Choroid plexus epithelial cell (primary cell): ENCODE results near the gene SPATA25.
"Not testable (repeated sequence)": the region's sequence is repeated elsewhere in the genome, so short reads cannot be mapped to it uniquely, and the experiment has no call there.

ENCODE experiments used
- DNase-seq: peaks from one replicate; pipeline ENCODE4 v3.0.0-alpha.2; 2010; ENCODE audit warnings: low read depth
- H3K4me3 ChIP-seq: 2 replicates; pipeline ENCODE4 v1.5.1; 2011; ENCODE audit warnings: low read depth, mild to moderate bottlenecking, control low read depth, low read length, moderate library complexity
- TF ChIP-seq, protein P1 (sequence below): conservative IDR thresholded peaks from 2 replicates; pipeline ENCODE4 v1.5.1; 2011; ENCODE audit warnings: low read depth, mild to moderate bottlenecking, control low read depth, inconsistent platforms, low read length, moderate library complexity

The SPATA25 gene, protein sequence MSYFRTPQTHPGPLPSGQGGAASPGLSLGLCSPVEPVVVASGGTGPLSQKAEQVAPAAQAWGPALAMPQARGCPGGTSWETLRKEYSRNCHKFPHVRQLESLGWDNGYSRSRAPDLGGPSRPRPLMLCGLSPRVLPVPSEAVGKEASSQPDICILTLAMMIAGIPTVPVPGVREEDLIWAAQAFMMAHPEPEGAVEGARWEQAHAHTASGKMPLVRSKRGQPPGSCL

GRCh38 chr20:45887346-45887715 lies at the start of gene SPATA25:
Gene SPATA25 (minus strand): TSS chr20:45887622. CDS start chr20:45887590, 32 bp downstream.
- DNase-seq = no peak
- TF ChIP-seq, protein P1, sequence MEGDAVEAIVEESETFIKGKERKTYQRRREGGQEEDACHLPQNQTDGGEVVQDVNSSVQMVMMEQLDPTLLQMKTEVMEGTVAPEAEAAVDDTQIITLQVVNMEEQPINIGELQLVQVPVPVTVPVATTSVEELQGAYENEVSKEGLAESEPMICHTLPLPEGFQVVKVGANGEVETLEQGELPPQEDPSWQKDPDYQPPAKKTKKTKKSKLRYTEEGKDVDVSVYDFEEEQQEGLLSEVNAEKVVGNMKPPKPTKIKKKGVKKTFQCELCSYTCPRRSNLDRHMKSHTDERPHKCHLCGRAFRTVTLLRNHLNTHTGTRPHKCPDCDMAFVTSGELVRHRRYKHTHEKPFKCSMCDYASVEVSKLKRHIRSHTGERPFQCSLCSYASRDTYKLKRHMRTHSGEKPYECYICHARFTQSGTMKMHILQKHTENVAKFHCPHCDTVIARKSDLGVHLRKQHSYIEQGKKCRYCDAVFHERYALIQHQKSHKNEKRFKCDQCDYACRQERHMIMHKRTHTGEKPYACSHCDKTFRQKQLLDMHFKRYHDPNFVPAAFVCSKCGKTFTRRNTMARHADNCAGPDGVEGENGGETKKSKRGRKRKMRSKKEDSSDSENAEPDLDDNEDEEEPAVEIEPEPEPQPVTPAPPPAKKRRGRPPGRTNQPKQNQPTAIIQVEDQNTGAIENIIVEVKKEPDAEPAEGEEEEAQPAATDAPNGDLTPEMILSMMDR = no peak
- no peak within 1 kb of the TSS for H3K4me3 ChIP-seq

DNA sequence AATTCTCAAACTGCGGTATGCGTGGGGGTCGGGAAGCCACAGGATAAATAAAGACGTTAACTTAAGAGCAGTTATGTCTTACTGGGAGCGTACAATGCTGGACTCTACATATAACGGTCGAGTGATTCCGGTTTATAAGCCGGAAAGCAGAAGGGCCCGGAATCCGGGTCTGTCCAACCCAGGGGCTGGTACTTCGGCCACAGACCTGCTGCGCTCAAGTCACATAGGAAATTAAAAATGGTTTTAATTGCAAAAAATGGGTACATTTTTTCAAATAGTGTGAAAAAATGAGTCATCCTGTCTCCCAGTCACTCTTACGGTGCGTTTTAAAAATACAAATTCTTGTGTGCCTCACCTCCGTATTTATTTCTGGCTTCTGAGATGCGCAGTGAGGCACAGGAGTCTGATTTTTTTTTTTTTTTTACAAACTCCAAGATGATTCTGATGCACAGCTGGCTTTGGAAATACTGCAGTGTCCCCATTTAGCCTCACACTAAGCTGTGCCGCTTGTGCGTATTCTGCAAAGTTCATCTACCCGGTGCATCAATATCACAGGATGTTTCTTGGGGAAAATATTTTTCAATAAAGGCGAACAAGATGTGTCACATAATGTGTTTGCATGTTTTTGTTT lies 48.1 kb upstream of the SPATA25 start:
- TF ChIP-seq, protein P1 = no peak
- DNase-seq = peak; percentile 64
- peak overlapping the region; percentile 69 for H3K4me3 ChIP-seq

GRCh38 chr20:45934586-45935415 lies 47.4 kb upstream of the SPATA25 start, which contains the start of gene PCIF1:
Gene PCIF1 (plus strand): TSS chr20:45934683. CDS start chr20:45939000, 4,317 bp downstream.
- TF ChIP-seq, protein P1 = no peak
- DNase-seq = peak; percentile 99
- peak within 1 kb of the TSS; percentile 98 for H3K4me3 ChIP-seq

- TF ChIP-seq, protein P1 = no peak
- H3K4me3 ChIP-seq = peak overlapping the region; percentile 98
- DNase-seq = peak; percentile 53
These were observed 46.7 kb upstream of the SPATA25 start for GRCh38 chr20:45934046-45934585.

DNA sequence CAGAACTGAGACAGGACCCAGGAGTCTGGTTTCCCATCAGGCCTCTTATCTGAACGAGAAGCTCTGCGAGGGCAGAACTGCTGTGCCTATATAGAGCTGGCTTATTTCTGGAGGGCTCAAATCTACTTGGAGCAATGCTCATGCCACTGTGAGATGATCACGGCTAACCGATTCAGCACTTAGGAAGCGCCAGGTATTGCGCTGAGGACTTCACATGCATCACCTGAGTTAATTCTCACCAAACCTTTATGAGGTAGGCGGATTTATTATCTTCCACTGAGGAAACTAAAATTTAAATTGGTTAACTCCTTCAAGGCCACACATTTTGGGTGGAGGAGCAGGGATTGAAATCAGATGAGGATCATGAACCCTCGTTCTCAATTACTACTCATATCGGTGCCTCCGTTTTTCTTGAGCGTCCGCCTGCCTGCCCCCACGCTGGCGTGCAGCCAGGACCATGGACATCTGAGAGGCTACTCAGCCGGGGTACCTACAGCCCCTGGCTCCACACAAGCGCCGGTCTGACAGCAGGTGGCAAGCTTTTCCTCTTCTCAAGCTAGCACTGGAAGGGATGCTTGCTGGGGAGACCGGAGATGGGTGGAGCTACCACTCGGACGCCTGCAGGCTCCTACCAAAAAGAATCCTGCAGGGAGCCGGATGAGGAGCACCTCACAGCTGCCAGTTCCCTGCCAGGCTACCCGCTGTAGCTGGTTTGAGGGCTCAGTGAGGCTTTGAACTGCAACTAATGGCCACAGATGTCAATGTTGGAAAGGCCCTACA lies 46.0 kb upstream of the SPATA25 start:
- DNase-seq = peak; percentile 89
- H3K4me3 ChIP-seq = peak overlapping the region; percentile 98
- TF ChIP-seq, protein P1 = peak; percentile 56

DNA sequence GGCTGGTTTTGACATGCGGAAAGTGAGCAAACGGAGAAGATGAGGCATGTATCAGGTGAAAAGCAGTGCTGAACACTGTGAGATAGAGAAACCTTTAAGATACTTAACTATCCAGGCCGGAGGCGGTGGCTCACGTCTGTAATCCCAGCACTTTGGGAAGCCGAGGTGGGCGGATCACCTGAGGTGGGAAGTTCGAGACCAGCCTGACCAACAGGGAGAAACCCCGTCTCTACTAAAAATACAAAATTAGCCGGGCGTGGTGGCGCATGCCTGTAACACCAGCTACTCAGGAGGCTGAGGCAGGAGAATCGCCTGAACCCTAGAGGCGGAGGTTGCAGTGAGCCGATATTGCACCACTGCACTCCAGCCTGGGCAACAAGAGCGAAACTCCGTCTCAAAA lies 44.3 kb upstream of the SPATA25 start:
- not testable (repeated sequence) for DNase-seq, H3K4me3 ChIP-seq
